ENCODE results near the gene VGLL2. TPM values are rescaled to one million over a fixed set of nuclear protein-coding genes. Genes with fewer than 3 reads are reported as not detected.

VGLL2 gene
- total RNA-seq, 1 experiment from 2014 or later = not detected

- Mint-ChIP-seq H3K9me3 (ENCODE audit: unreplicated experiment) (no peaks in the 10 kb centered on the region), H3K4me3 (ENCODE audit: unreplicated experiment) (no peak overlapping the region), H3K4me1 (ENCODE audit: low read depth, unreplicated experiment) (peaks cover 9% of the 10 kb centered on the region), H3K27me3 (ENCODE audit: insufficient read depth, unreplicated experiment) (peaks cover 37% of the 10 kb centered on the region), H3K36me3 (ENCODE audit: insufficient read depth, unreplicated experiment) (no peaks in the 10 kb centered on the region), H3K27ac (ENCODE audit: unreplicated experiment) (no peak overlapping the region)
- BruUV-seq (replicated peaks) = no TSS peak
- intact Hi-C loops (cut with micrococcal nuclease; ENCODE audit: unreplicated experiment) = no loop called here
- ChIA-PET POLR2A (no interaction called here), CTCF (no interaction called here)
- no peaks in the 10 kb centered on the region for H3K9me3 ChIP-seq
- H3K27me3 ChIP-seq (replicated peaks; ENCODE audit: control insufficient read depth, insufficient read depth, low read length) = peaks cover 5% of the 10 kb centered on the region
- H3K4me1 ChIP-seq = no peaks in the 10 kb centered on the region
- DNase-seq = no peak
- no peak overlapping the region for H3K4me3 ChIP-seq (ENCODE audit: low read depth, low read length)
- TF ChIP-seq, protein P1, sequence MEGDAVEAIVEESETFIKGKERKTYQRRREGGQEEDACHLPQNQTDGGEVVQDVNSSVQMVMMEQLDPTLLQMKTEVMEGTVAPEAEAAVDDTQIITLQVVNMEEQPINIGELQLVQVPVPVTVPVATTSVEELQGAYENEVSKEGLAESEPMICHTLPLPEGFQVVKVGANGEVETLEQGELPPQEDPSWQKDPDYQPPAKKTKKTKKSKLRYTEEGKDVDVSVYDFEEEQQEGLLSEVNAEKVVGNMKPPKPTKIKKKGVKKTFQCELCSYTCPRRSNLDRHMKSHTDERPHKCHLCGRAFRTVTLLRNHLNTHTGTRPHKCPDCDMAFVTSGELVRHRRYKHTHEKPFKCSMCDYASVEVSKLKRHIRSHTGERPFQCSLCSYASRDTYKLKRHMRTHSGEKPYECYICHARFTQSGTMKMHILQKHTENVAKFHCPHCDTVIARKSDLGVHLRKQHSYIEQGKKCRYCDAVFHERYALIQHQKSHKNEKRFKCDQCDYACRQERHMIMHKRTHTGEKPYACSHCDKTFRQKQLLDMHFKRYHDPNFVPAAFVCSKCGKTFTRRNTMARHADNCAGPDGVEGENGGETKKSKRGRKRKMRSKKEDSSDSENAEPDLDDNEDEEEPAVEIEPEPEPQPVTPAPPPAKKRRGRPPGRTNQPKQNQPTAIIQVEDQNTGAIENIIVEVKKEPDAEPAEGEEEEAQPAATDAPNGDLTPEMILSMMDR (IDR thresholded peaks at IDR 0.05; ENCODE audit: insufficient read depth in 1 of 2, low read depth in 1 of 2, low read length in 1 of 2, severe bottlenecking in 1 of 2, unreplicated experiment in 1 of 2) = no peak
- no peaks in the 10 kb centered on the region for H3K36me3 ChIP-seq (ENCODE audit: control insufficient read depth, insufficient read depth, low read length)
Measured at GRCh38 chr6:117262799-117263198, 2.6 kb upstream of the VGLL2 start.

DNA sequence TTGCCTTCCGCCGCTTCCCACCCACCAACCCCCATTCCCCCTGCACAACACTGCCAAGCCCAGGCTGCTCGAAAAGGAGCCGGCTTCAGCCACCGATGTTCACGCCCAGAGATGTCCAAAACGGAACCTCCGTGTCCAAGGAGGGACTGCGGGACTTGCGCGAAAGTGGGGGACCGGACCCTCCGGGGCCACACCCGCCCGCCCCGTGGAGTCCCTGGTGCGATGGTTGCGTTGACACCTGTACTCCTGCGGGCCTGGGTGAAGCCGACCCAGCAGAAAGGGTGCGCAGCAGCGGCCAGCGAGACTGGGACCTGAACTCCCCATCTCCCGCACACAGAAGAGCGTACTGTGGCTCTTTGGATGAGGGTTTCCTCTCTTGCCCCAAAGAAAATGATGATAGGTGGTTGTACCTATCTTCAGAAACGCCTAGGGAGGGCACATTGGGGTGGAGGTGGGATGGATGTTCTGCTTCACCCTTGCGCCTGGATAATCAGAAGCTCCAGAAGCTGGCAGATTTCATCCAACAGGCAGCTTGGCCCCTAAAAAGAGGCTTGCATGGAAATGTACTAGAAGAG lies 1.9 kb upstream of the VGLL2 start:
- H3K27me3 ChIP-seq (replicated peaks; ENCODE audit: control insufficient read depth, insufficient read depth, low read length) = peaks cover 5% of the 10 kb centered on the region

GRCh38 chr6:117264369-117264691 lies 1.0 kb upstream of the VGLL2 start:
- no peak overlapping the region for H3K27ac Mint-ChIP-seq (ENCODE audit: unreplicated experiment)
- Histone ChIP-seq H3K9me3 (no peaks in the 10 kb centered on the region), H3K4me1 (no peaks in the 10 kb centered on the region), H3K27me3 (replicated peaks; ENCODE audit: control insufficient read depth, insufficient read depth, low read length) (peaks cover 5% of the 10 kb centered on the region), H3K36me3 (ENCODE audit: control insufficient read depth, insufficient read depth, low read length) (no peaks in the 10 kb centered on the region), H3K4me3 (ENCODE audit: low read depth, low read length) (no peak overlapping the region)
- peaks cover 9% of the 10 kb centered on the region for H3K4me1 Mint-ChIP-seq (ENCODE audit: low read depth, unreplicated experiment)
- no peak for DNase-seq
- BruUV-seq (replicated peaks) = no TSS peak
- intact Hi-C loops (cut with micrococcal nuclease; ENCODE audit: unreplicated experiment) = no loop called here
- peaks cover 43% of the 10 kb centered on the region for H3K27me3 Mint-ChIP-seq (ENCODE audit: insufficient read depth, unreplicated experiment)
- CTCF ChIA-PET = no interaction called here
- no peaks in the 10 kb centered on the region for H3K36me3 Mint-ChIP-seq (ENCODE audit: insufficient read depth, unreplicated experiment)
- H3K9me3 Mint-ChIP-seq (ENCODE audit: unreplicated experiment) = no peaks in the 10 kb centered on the region
- H3K4me3 Mint-ChIP-seq (ENCODE audit: unreplicated experiment) = peak overlapping the region; percentile 63
- POLR2A ChIA-PET = no interaction called here
- TF ChIP-seq, protein P1 (IDR thresholded peaks at IDR 0.05; ENCODE audit: insufficient read depth in 1 of 2, low read depth in 1 of 2, low read length in 1 of 2, severe bottlenecking in 1 of 2, unreplicated experiment in 1 of 2) = no peak

More for the DNA sequence above, 1.9 kb upstream of the VGLL2 start:
- Mint-ChIP-seq H3K4me3 (ENCODE audit: unreplicated experiment) (no peak overlapping the region), H3K36me3 (ENCODE audit: insufficient read depth, unreplicated experiment) (no peaks in the 10 kb centered on the region), H3K9me3 (ENCODE audit: unreplicated experiment) (no peaks in the 10 kb centered on the region), H3K27ac (ENCODE audit: unreplicated experiment) (no peak overlapping the region), H3K4me1 (ENCODE audit: low read depth, unreplicated experiment) (peaks cover 9% of the 10 kb centered on the region), H3K27me3 (ENCODE audit: insufficient read depth, unreplicated experiment) (peaks cover 37% of the 10 kb centered on the region)
- intact Hi-C loops (cut with micrococcal nuclease; ENCODE audit: unreplicated experiment) = no loop called here
- ChIA-PET CTCF (no interaction called here), POLR2A (no interaction called here)
- no TSS peak for BruUV-seq (replicated peaks)
- no peak for DNase-seq
- Histone ChIP-seq H3K4me3 (ENCODE audit: low read depth, low read length) (no peak overlapping the region), H3K4me1 (no peaks in the 10 kb centered on the region), H3K9me3 (no peaks in the 10 kb centered on the region), H3K36me3 (ENCODE audit: control insufficient read depth, insufficient read depth, low read length) (no peaks in the 10 kb centered on the region)
- TF ChIP-seq, protein P1 (IDR thresholded peaks at IDR 0.05; ENCODE audit: insufficient read depth in 1 of 2, low read depth in 1 of 2, low read length in 1 of 2, severe bottlenecking in 1 of 2, unreplicated experiment in 1 of 2) = no peak

Data from Caco-2 (cell line).